Kidney (tissue), 14 donors: Measurements from ENCODE around the gene LRRC41. TPM values are rescaled to one million over a fixed set of nuclear protein-coding genes. Genes with fewer than 3 reads are reported as not detected.
A peak's percentile ranks its signal among the peaks of the same experiment; 100 is the strongest.
"Not testable (repeated sequence)": the region's sequence is repeated elsewhere in the genome, so short reads cannot be mapped to it uniquely, and the experiment has no call there.

Source experiments
- DNase-seq, 5 donors: peaks; one replicate each; pipeline ENCODE4 v3.0.0-alpha.2; 2013 to 2020
- FAIRE-seq: peaks from 2 replicates; lab custom pipeline; 2012; peaks lifted over from hg19 to GRCh38; lab: Jason Lieb, UNC
- H3K27ac ChIP-seq, 2 donors: one replicate each; pipeline ENCODE4 v1.7.0; 2013; ENCODE audit warnings: low read depth in 2 of 2, low read length in 2 of 2, inconsistent platforms in 1 of 2
- H3K27me3 ChIP-seq: one replicate; pipeline ENCODE4 v1.7.1; 2013; ENCODE audit warnings: low read length, inconsistent platforms; ENCODE audit not compliant: control insufficient read depth, insufficient read depth
- H3K36me3 ChIP-seq, 3 donors: one replicate each; pipeline versions ENCODE4 v1.7.0 to v1.7.1; 2013; ENCODE audit warnings: low read length in 3 of 3, control low read depth in 1 of 3, inconsistent platforms in 1 of 3; ENCODE audit not compliant: insufficient read depth in 3 of 3, control insufficient read depth in 2 of 3
- H3K4me1 ChIP-seq, 3 donors: one replicate each; pipeline versions ENCODE4 v1.7.0 to v1.7.1; 2013; ENCODE audit warnings: low read length in 3 of 3, inconsistent platforms in 1 of 3, low read depth in 1 of 3; ENCODE audit not compliant: control insufficient read depth in 2 of 3, insufficient read depth in 2 of 3
- H3K4me3 ChIP-seq, 3 donors: one replicate each; pipeline versions ENCODE4 v1.7.0 to v1.8.1; 2013; ENCODE audit warnings: low read length in 3 of 3, control low read depth in 1 of 3, inconsistent platforms in 1 of 3
- H3K9ac ChIP-seq, 3 donors: one replicate each; pipeline versions ENCODE4 v1.7.0 to v1.7.1; 2013; ENCODE audit warnings: low read length in 3 of 3, control low read depth in 1 of 3, inconsistent platforms in 1 of 3
- H3K9me3 ChIP-seq, 3 donors: one replicate each; pipeline versions ENCODE4 v1.7.0 to v1.7.1; 2013; ENCODE audit warnings: low read length in 3 of 3, control low read depth in 1 of 3, inconsistent platforms in 1 of 3; ENCODE audit not compliant: control insufficient read depth in 2 of 3, insufficient read depth in 1 of 3
- CTCF ChIP-seq: IDR thresholded peaks from 3 replicates; pipeline ENCODE4 v1.5.1; 2012; ENCODE audit warnings: mild to moderate bottlenecking, moderate library complexity, borderline replicate concordance; ENCODE audit not compliant: insufficient read depth; ENCODE audit errors: extremely low read depth
- intact Hi-C: fragments of 100-400 bp; cut with DNase I; formaldehyde crosslinking; loops from one replicate; pipeline ENCODE4 v1.11.1; 2022
- polyA plus RNA-seq: library from polyadenylated mRNA; stranded (reverse); fragments of 350-450 nt; fragmentation: Illumina TruSeq; extraction: RNeasy Lipid Tissue Mini Kit (QIAGEN cat#74804); gene quantifications from one replicate; pipeline ENCODE4 v1.2.3, GENCODE V29; 2014; ENCODE audit warnings: low read depth, low replicate concordance; ENCODE audit not compliant: insufficient read depth
- total RNA-seq: library from RNA; stranded (reverse); fragmentation: NEBNext Ultra II Directional; extraction: Animal tissue kit (Norgen Biotek cat#: 25700); gene quantifications from one replicate; pipeline ENCODE4 v1.2.1, GENCODE V29; 2021
- donor health status: control.
- donor health status: control.
- donor health status: control.
- donor health status: control.
- donor health status: control.
- donor health status: DM: yes; HTN: yes; CAD: no.
- donor health status: Normal renal cell carcinoma (clear cell type).

LRRC41 gene
- total and polyA plus RNA-seq, 2 donors from 2014 or later, result 37.4 to 59.6 TPM

- no peak for TF ChIP-seq CTCF
- FAIRE-seq (no peak), DNase-seq (peak in 3 of 5 donors; percentile 83 to 99 (median 89))
- intact Hi-C loops, result no loop called here
- Histone ChIP-seq H3K27ac (peak overlapping the region; percentile 57 to 70), H3K9me3 (no peaks in the 10 kb centered on the region), H3K27me3 (no peaks in the 10 kb centered on the region), H3K9ac (peak overlapping the region; percentile 54 to 88 (median 84)), H3K4me3 (peak overlapping the region; percentile 87 to 95 (median 91)), H3K36me3 (no peaks in the 10 kb centered on the region), H3K4me1 (peaks cover 0 to 7% (median 0%) of the 10 kb centered on the region in 3 donors)
Measured at GRCh38 chr1:46246548-46247435, 56.6 kb downstream of the LRRC41 start.

GRCh38 chr1:46246136-46246535, 57.3 kb downstream of the LRRC41 start:
- H3K27me3 ChIP-seq, H3K9me3 ChIP-seq, FAIRE-seq, intact Hi-C loops, H3K4me3 ChIP-seq, H3K4me1 ChIP-seq, H3K36me3 ChIP-seq, H3K27ac ChIP-seq, H3K9ac ChIP-seq: not testable (repeated sequence)
- DNase-seq, result peak in 1 of 5 donors; percentile 59

- no peaks in the 10 kb centered on the region for H3K36me3 ChIP-seq
- intact Hi-C loops, result no loop called here
- no peaks in the 10 kb centered on the region for H3K27me3 ChIP-seq
- no peaks in the 10 kb centered on the region for H3K9me3 ChIP-seq
- no peak overlapping the region for H3K27ac ChIP-seq
- no peak for FAIRE-seq
- no peak overlapping the region for H3K4me3 ChIP-seq
- peak overlapping the region in 1 of 3 donors; percentile 34 for H3K9ac ChIP-seq
- TF ChIP-seq CTCF, result peak; percentile 21
- DNase-seq, result peak in 1 of 5 donors; percentile 22
- H3K4me1 ChIP-seq, result peaks cover 0 to 7% (median 0%) of the 10 kb centered on the region in 3 donors
Measured at GRCh38 chr1:46244656-46245371, 58.6 kb downstream of the LRRC41 start.

- intact Hi-C loops, result not testable (repeated sequence)
Measured at GRCh38 chr1:46243831-46244230, 59.6 kb downstream of the LRRC41 start.

More at GRCh38 chr1:46243831-46244230, 59.6 kb downstream of the LRRC41 start:
- not testable (repeated sequence) for H3K36me3 ChIP-seq, H3K9ac ChIP-seq, DNase-seq, H3K4me3 ChIP-seq, FAIRE-seq, H3K9me3 ChIP-seq, H3K27ac ChIP-seq, H3K4me1 ChIP-seq, H3K27me3 ChIP-seq
